ENCODE data around the gene SRCIN1. TPM values are rescaled to one million over a fixed set of nuclear protein-coding genes. Genes with fewer than 3 reads are reported as not detected.

SRCIN1 gene
- total RNA-seq, 4 donors from 2014 or later, result 0.54 to 0.89 (median 0.69) TPM

DNA sequence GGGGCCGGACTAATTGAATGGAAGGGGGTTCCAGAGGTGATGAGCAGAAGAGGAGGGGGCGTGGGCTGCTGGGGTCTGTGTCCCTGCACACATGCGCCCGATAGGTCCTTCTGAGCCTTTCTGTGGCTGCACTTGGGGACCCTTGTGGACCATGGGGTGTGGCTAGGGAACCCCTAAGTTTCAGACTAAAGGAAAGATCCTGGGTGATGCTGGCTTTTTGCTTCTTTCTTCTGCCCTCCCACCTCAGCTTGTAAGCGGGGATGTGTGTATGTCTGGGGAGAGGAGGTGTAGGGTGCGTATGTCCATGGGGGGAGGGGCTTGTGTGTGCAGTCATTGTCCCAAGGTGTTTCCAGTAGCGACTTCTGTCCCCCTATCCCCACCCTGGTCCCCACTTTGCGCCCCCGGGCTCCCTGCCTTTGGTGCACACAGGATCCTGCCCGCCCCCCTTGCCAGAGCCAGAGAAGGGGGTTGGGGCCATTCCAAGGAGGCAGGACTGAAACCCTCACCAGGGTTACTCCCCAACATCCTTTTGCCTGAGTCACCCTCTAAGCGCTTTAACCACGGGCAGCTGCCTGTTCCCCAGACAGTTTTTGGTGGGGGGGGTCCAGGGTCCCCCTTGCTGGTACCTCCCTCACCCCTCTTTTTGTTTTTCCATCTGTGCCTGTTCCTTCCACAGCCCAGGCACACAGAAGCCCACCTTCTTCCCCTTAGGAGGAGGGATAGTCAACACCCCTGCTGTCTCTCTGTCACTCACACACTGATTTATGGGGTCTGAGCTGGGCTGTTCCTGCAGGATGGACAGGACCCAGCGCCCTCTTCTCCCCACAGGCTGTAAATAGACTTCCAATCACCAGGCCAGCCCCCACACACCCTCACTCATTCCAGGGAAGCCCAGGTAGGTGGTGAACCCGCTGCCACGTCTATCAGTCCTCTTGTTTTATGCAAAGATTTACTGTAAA lies 94.3 kb downstream of the SRCIN1 start:
- peaks cover 0 to under 1% of the 10 kb centered on the region in 2 donors for H3K36me3 ChIP-seq
- TF ChIP-seq POLR2A (IDR thresholded peaks at IDR 0.05), result no peak
- TF ChIP-seq, protein P1, sequence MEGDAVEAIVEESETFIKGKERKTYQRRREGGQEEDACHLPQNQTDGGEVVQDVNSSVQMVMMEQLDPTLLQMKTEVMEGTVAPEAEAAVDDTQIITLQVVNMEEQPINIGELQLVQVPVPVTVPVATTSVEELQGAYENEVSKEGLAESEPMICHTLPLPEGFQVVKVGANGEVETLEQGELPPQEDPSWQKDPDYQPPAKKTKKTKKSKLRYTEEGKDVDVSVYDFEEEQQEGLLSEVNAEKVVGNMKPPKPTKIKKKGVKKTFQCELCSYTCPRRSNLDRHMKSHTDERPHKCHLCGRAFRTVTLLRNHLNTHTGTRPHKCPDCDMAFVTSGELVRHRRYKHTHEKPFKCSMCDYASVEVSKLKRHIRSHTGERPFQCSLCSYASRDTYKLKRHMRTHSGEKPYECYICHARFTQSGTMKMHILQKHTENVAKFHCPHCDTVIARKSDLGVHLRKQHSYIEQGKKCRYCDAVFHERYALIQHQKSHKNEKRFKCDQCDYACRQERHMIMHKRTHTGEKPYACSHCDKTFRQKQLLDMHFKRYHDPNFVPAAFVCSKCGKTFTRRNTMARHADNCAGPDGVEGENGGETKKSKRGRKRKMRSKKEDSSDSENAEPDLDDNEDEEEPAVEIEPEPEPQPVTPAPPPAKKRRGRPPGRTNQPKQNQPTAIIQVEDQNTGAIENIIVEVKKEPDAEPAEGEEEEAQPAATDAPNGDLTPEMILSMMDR (IDR thresholded peaks at IDR 0.05), result no peak
- H3K9me3 ChIP-seq, result no peaks in the 10 kb centered on the region
- no peak overlapping the region for H3K27ac ChIP-seq
- H3K4me3 ChIP-seq (replicated peaks in 1 of 3), result no peak overlapping the region
- no peaks in the 10 kb centered on the region for H3K27me3 ChIP-seq
- WGBS, 2 donors, result 56 to 68% methylated on average over 15 of the region's 15 CpGs
- DNase-seq, result no peak
- peaks cover 4 to 14% of the 10 kb centered on the region in 2 donors for H3K4me1 ChIP-seq
- intact Hi-C loops (cut with DNase I), result loop anchor here (10.0 kb wide), 1 partner anchor 73 kb away; no protein-coding TSS in a partner anchor

DNA sequence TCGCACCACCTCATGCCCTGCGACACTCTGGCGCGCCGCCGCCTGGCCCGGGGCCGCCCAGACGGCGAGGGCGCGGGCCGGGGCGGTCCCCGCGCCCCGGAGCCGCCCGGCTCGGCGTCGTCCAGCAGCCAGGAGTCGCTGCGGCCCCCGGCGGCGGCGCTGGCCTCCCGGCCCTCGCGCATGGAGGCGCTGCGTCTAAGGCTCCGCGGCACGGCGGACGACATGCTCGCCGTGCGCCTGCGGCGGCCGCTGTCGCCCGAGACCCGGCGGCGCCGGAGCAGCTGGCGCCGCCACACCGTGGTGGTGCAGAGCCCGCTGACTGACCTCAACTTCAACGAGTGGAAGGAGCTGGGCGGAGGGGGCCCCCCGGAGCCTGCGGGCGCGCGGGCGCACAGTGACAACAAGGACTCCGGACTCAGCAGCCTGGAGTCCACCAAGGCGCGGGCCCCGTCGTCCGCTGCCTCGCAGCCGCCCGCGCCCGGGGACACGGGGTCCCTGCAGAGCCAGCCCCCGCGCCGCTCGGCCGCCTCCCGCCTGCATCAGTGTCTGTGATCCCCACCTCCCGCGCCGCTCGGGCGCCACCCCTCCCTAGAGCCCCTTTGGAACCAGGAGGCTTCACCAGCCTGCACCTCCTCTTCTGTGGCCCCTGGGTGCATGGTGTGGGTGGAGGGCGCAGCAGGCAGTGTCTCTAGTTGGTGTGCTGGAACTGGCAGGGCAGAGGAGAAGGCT lies 95.2 kb downstream of the SRCIN1 start:
- TF ChIP-seq, protein P1 (IDR thresholded peaks at IDR 0.05), result peak in 3 of 6 experiments; percentile 1 to 39 (median 13)
- no peak for TF ChIP-seq POLR2A (IDR thresholded peaks at IDR 0.05)
- Histone ChIP-seq H3K27me3 (no peaks in the 10 kb centered on the region), H3K9me3 (no peaks in the 10 kb centered on the region), H3K4me3 (replicated peaks in 1 of 3) (peak overlapping the region in 1 of 3 donors; percentile 7), H3K27ac (no peak overlapping the region), H3K36me3 (peaks cover 0 to 7% of the 10 kb centered on the region in 2 donors), H3K4me1 (peaks cover 4 to 14% of the 10 kb centered on the region in 2 donors)
- peak; percentile 37 for DNase-seq
- 32 to 57% methylated on average over 1 to 16 of the region's 86 CpGs for WGBS, 2 donors
- intact Hi-C loops (cut with DNase I), result loop anchor here (10.0 kb wide), 1 partner anchor 74 kb away; no protein-coding TSS in a partner anchor

DNA sequence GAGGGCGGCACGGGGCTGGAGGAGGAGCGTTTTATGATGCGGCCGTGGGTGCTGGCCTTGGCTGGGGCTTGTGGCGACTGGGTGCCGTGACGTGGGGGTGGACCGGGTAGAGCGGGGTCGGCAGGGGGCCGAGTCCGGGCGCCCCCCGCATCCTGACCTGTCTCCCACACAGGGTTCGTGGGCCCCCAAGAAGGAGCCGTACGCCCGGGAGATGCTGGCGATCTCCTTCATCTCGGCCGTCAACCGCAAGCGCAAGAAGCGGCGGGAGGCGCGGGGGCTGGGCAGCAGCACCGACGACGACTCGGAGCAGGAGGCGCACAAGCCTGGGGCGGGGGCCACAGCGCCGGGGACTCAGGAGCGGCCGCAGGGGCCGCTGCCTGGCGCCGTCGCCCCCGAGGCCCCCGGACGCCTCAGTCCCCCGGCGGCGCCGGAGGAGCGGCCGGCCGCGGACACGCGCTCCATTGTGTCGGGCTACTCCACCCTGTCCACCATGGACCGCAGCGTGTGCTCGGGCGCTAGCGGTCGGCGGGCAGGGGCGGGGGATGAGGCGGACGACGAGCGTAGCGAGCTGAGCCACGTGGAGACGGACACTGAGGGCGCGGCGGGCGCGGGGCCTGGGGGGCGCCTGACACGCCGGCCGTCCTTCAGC lies 95.9 kb downstream of the SRCIN1 start:
- no peak for TF ChIP-seq POLR2A (IDR thresholded peaks at IDR 0.05)
- no peak overlapping the region for H3K27ac ChIP-seq
- WGBS, 2 donors, result 19 to 40% methylated on average over 8 to 49 of the region's 80 CpGs

DNA sequence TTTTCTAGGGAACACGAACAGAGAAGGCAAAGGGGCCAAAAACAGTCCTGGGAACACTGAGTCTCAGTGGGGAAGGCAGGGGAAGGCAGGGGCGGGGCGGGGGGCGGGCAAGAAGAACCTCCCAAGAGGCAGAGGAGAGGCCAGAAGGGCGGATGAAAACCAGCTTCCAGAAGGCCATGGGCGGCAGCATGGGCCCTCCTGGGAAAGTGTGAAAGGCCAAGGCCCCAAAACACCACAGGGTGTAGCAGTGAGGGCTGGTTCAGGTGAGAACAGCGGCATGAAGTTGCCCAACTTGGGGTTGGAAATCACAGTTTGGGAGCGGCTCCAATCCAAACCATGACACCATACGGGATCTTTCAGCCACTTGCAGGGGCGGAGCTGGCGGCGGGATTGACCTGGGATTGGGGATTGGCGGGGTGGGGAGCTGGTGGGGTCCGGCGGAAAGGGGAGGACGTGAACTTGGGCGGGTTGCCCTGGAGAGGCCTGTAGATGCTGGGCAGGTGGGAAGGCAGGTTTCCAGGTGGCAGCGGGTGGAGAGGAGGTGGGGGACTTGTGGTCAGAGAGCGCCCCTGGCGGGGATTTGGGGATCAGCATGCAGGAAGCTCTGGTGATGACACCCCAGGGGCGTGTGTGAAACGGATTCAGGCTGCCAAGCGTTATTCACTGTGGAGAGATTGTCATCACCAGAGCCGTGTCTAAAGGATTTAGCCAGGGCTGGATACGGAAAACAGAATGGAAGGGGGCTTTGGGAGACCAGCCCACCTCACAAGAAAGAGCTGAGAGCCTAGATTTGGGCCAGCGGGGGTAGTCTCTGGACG lies 96.6 kb downstream of the SRCIN1 start:
- Histone ChIP-seq H3K4me1 (peaks cover 4 to 14% of the 10 kb centered on the region in 2 donors), H3K36me3 (peaks cover 0 to 7% of the 10 kb centered on the region in 2 donors), H3K27me3 (no peaks in the 10 kb centered on the region), H3K9me3 (no peaks in the 10 kb centered on the region), H3K27ac (no peak overlapping the region), H3K4me3 (replicated peaks in 1 of 3) (peak overlapping the region in 1 of 3 donors; percentile 7)
- intact Hi-C loops (cut with DNase I), result no loop called here
- WGBS, 2 donors, result 50 to 57% methylated on average over 27 of the region's 27 CpGs
- DNase-seq, result peak; percentile 77 to 81
- TF ChIP-seq, protein P1 (IDR thresholded peaks at IDR 0.05), result peak; percentile 42 to 82 (median 58)
- TF ChIP-seq POLR2A (IDR thresholded peaks at IDR 0.05), result no peak

More for the DNA sequence above, 95.9 kb downstream of the SRCIN1 start:
- peak overlapping the region in 1 of 3 donors; percentile 7 for H3K4me3 ChIP-seq (replicated peaks in 1 of 3)
- H3K4me1 ChIP-seq, result peaks cover 4 to 14% of the 10 kb centered on the region in 2 donors
- H3K27me3 ChIP-seq, result no peaks in the 10 kb centered on the region
- intact Hi-C loops (cut with DNase I), result loop anchor here (10.0 kb wide), 1 partner anchor 75 kb away; no protein-coding TSS in a partner anchor
- no peaks in the 10 kb centered on the region for H3K9me3 ChIP-seq
- DNase-seq, result no peak
- peaks cover 0 to 7% of the 10 kb centered on the region in 2 donors for H3K36me3 ChIP-seq

All from thyroid gland (tissue), 4 donors.